RWPE2 (cell line): ENCODE measurements around the gene NRP2.

Experiments used
- ATAC-seq: fragments of 200-7000 bp; cut with Tn5 transposase; 3 replicates; pipeline ENCODE4 v1.9.1; 2021; ENCODE audit warnings: low read depth
- DNase-seq: peaks from one replicate; pipeline ENCODE4 v3.0.0-alpha.2; 2020; ENCODE audit warnings: low spot score
- H3K27ac ChIP-seq: fragments of 450-650 bp; 2 replicates; pipeline ENCODE4 v1.5.1; 2017; ENCODE audit warnings: mild to moderate bottlenecking; ENCODE audit not compliant: poor library complexity, severe bottlenecking
- H3K27me3 ChIP-seq: fragments of 250-450 bp; sonication (Bioruptor Pico); 2 replicates; pipeline ENCODE4 v1.5.1; 2021; ENCODE audit warnings: mild to moderate bottlenecking, moderate library complexity; ENCODE audit not compliant: insufficient read depth, poor library complexity, severe bottlenecking
- H3K36me3 ChIP-seq: fragments of 250-450 bp; sonication (Bioruptor Pico); 2 replicates; pipeline ENCODE4 v1.5.1; 2020; ENCODE audit warnings: low read depth, mild to moderate bottlenecking, moderate library complexity
- H3K4me1 ChIP-seq: fragments of 250-450 bp; sonication (Bioruptor Pico); 2 replicates; pipeline ENCODE4 v1.5.1; 2021; ENCODE audit warnings: mild to moderate bottlenecking, moderate library complexity; ENCODE audit not compliant: insufficient read depth, poor library complexity, severe bottlenecking
- H3K4me3 ChIP-seq: fragments of 250-450 bp; sonication (Bioruptor Pico); 2 replicates; pipeline ENCODE4 v1.5.1; 2021; ENCODE audit warnings: mild to moderate bottlenecking, moderate library complexity; ENCODE audit not compliant: severe bottlenecking
- H3K9me3 ChIP-seq: fragments of 250-450 bp; sonication (Bioruptor Pico); 2 replicates; pipeline ENCODE4 v1.5.1; 2021; ENCODE audit warnings: mild to moderate bottlenecking, moderate library complexity; ENCODE audit not compliant: severe bottlenecking
- CTCF ChIP-seq: fragments of 450-650 bp; IDR thresholded peaks from one replicate; pipeline ENCODE4 v1.5.1; 2017; ENCODE audit warnings: mild to moderate bottlenecking, moderate library complexity; ENCODE audit not compliant: poor library complexity, severe bottlenecking

NRP2 gene

GRCh38 chr2:205746420-205746785 is 64.1 kb downstream of the NRP2 start:
- TF ChIP-seq CTCF, result no peak
- peaks cover 28% of the 10 kb centered on the region for H3K4me1 ChIP-seq
- H3K4me3 ChIP-seq, result no peak overlapping the region
- DNase-seq, result peak; percentile 87
- no peaks in the 10 kb centered on the region for H3K27me3 ChIP-seq
- H3K27ac ChIP-seq, result peak overlapping the region; percentile 93
- peak; percentile 90 for ATAC-seq
- H3K9me3 ChIP-seq, result no peaks in the 10 kb centered on the region
- H3K36me3 ChIP-seq, result peaks cover 5% of the 10 kb centered on the region; the same call in 1 of the 2 replicates

- no peak overlapping the region for H3K4me3 ChIP-seq
- peaks cover 5% of the 10 kb centered on the region; the same call in 1 of the 2 replicates for H3K36me3 ChIP-seq
- H3K4me1 ChIP-seq, result peaks cover 28% of the 10 kb centered on the region
- ATAC-seq, result no peak
- no peaks in the 10 kb centered on the region for H3K27me3 ChIP-seq
- peak overlapping the region; percentile 93 for H3K27ac ChIP-seq
- TF ChIP-seq CTCF, result no peak
- H3K9me3 ChIP-seq, result no peaks in the 10 kb centered on the region
- DNase-seq, result no peak
Observed at GRCh38 chr2:205747829-205748386, 65.6 kb downstream of the NRP2 start.

- TF ChIP-seq CTCF, result no peak
- H3K27me3 ChIP-seq, result no peaks in the 10 kb centered on the region
- peak overlapping the region; percentile 93 for H3K27ac ChIP-seq
- peaks cover 1% of the 10 kb centered on the region; the same call in 1 of the 2 replicates for H3K36me3 ChIP-seq
- peaks cover 28% of the 10 kb centered on the region for H3K4me1 ChIP-seq
- DNase-seq (peak; percentile 73), ATAC-seq (peak; percentile 87)
- no peak overlapping the region for H3K4me3 ChIP-seq
- H3K9me3 ChIP-seq, result no peaks in the 10 kb centered on the region
Observed at GRCh38 chr2:205748639-205749038, 66.3 kb downstream of the NRP2 start.

GRCh38 chr2:205749078-205749477 is 66.8 kb downstream of the NRP2 start:
- ATAC-seq (peak; percentile 15; the same call in 2 of the 3 replicates), DNase-seq (no peak)
- no peak overlapping the region for H3K4me3 ChIP-seq
- H3K27me3 ChIP-seq, result no peaks in the 10 kb centered on the region
- no peaks in the 10 kb centered on the region for H3K9me3 ChIP-seq
- peak overlapping the region; percentile 93 for H3K27ac ChIP-seq
- peaks cover 32% of the 10 kb centered on the region for H3K4me1 ChIP-seq
- no peak for TF ChIP-seq CTCF
- H3K36me3 ChIP-seq, result peaks cover 2% of the 10 kb centered on the region; the same call in 1 of the 2 replicates

- DNase-seq (no peak), ATAC-seq (no peak)
- H3K27ac ChIP-seq, result no peak overlapping the region
- H3K36me3 ChIP-seq, result peaks cover 2% of the 10 kb centered on the region; the same call in 1 of the 2 replicates
- no peak overlapping the region for H3K4me3 ChIP-seq
- TF ChIP-seq CTCF, result no peak
- no peaks in the 10 kb centered on the region for H3K9me3 ChIP-seq
- H3K4me1 ChIP-seq, result peaks cover 41% of the 10 kb centered on the region
- H3K27me3 ChIP-seq, result no peaks in the 10 kb centered on the region
Observed at GRCh38 chr2:205750797-205751196, 68.5 kb downstream of the NRP2 start.
